HepG2 (cell line): ENCODE data around the gene TRAK1. TPM values are rescaled to one million over a fixed set of nuclear protein-coding genes. Genes with fewer than 3 reads are reported as not detected.

Source experiments
- BRF2 ChIP-seq: sonication (generic); formaldehyde crosslinking; IDR thresholded peaks from 2 replicates; pipeline ENCODE4 v1.8.1; 2022; ENCODE audit warnings: mild to moderate bottlenecking, missing genetic modification reagents
- GLI4 ChIP-seq: sonication (generic); formaldehyde crosslinking; IDR thresholded peaks from 2 replicates; pipeline ENCODE4 v1.5.1; 2020; ENCODE audit warnings: missing genetic modification reagents, mild to moderate bottlenecking, moderate library complexity, borderline replicate concordance
- KDM2A ChIP-seq: sonication (generic); formaldehyde crosslinking; IDR thresholded peaks from 2 replicates; pipeline ENCODE4 v1.4.0; 2020; ENCODE audit warnings: low read depth, missing genetic modification reagents, borderline replicate concordance
- MEIS2 ChIP-seq: sonication (generic); formaldehyde crosslinking; IDR thresholded peaks from 2 replicates; pipeline ENCODE4 v1.9.0; 2021; ENCODE audit warnings: mild to moderate bottlenecking, missing genetic modification reagents
- PAWR ChIP-seq: sonication (generic); formaldehyde crosslinking; IDR thresholded peaks from 2 replicates; pipeline ENCODE4 v1.4.0; 2020; ENCODE audit warnings: missing genetic modification reagents, mild to moderate bottlenecking, borderline replicate concordance
- RNF219 ChIP-seq: sonication (generic); formaldehyde crosslinking; IDR thresholded peaks from 2 replicates; pipeline ENCODE4 v1.5.0; 2020; ENCODE audit warnings: mild to moderate bottlenecking, missing genetic modification reagents
- SP4 ChIP-seq: sonication (generic); formaldehyde crosslinking; IDR thresholded peaks from 2 replicates; pipeline ENCODE4 v1.8.1; 2023; ENCODE audit warnings: mild to moderate bottlenecking, missing genetic modification reagents
- SRY ChIP-seq: sonication (generic); formaldehyde crosslinking; IDR thresholded peaks from 2 replicates; pipeline ENCODE4 v1.8.0; 2022; ENCODE audit warnings: mild to moderate bottlenecking, missing genetic modification reagents
- STAT6 ChIP-seq: sonication (generic); formaldehyde crosslinking; IDR thresholded peaks from 2 replicates; pipeline ENCODE4 v1.4.0; 2020; ENCODE audit warnings: missing genetic modification reagents, mild to moderate bottlenecking, borderline replicate concordance
- ZBTB8A ChIP-seq: sonication (generic); formaldehyde crosslinking; IDR thresholded peaks from 2 replicates; pipeline ENCODE4 v1.4.0; 2020; ENCODE audit warnings: mild to moderate bottlenecking, low read depth, missing genetic modification reagents, borderline replicate concordance
- ZNF318 ChIP-seq: sonication (generic); formaldehyde crosslinking; IDR thresholded peaks from 2 replicates; pipeline ENCODE4 v1.4.0; 2020; ENCODE audit warnings: mild to moderate bottlenecking, missing genetic modification reagents
- ZNF782 ChIP-seq: sonication (generic); formaldehyde crosslinking; IDR thresholded peaks from 2 replicates; pipeline ENCODE4 v1.4.0; 2020; ENCODE audit warnings: missing genetic modification reagents, mild to moderate bottlenecking, borderline replicate concordance
- polyA plus RNA-seq, 8 experiments: library from polyadenylated mRNA; depleted of rRNA in 3 of 8; stranded (reverse) in 7 of 8; unstranded in 1 of 8; fragments of >200 nt; fragmentation: Illumina TruSeq in 4 of 8; extraction: Trizol in 4 of 8; gene quantifications; 2 replicates each; pipeline versions ENCODE4 v1.2.1 to v1.2.3, GENCODE V29; 2011 to 2016; ENCODE audit warnings: low read depth in 4 of 8, missing spikeins in 1 of 8, mixed read lengths in 1 of 8; ENCODE audit not compliant: insufficient read depth in 1 of 8
- total RNA-seq, 5 experiments: library from RNA; depleted of rRNA; stranded (reverse); fragments of >200 nt; fragmentation: Illumina TruSeq; extraction: Trizol; gene quantifications; 2 replicates each; pipeline ENCODE4 v1.2.3, GENCODE V29; 2016; ENCODE audit warnings: low read depth in 1 of 5

The TRAK1 gene
- total and polyA plus RNA-seq, 2 of the 13 experiments (the other 11 are each of a cell fraction or from before 2014, with no cell fraction given): 20.5 to 46.6 TPM

GRCh38 chr3:42130329-42131070, 39.3 kb downstream of the TRAK1 start (continued):
- TF ChIP-seq ZNF318 (CRISPR knock-in tag): no peak
- peak; percentile 80; the same call in 1 of the 2 replicates for TF ChIP-seq RNF219 (CRISPR knock-in tag)
- TF ChIP-seq ZNF782: no peak
- TF ChIP-seq SRY: no peak
- no peak for TF ChIP-seq KDM2A (CRISPR knock-in tag)
- no peak; the same call in 1 of the 2 replicates for TF ChIP-seq SP4 (CRISPR knock-in tag)
- 0 out of 2 replicates have a peak, but pooled peaks have one; percentile 40 for TF ChIP-seq STAT6
- no peak for TF ChIP-seq ZBTB8A (CRISPR knock-in tag)
- no peak for TF ChIP-seq PAWR (CRISPR knock-in tag)
- no peak for TF ChIP-seq GLI4
- no peak for TF ChIP-seq MEIS2 (CRISPR knock-in tag)
- TF ChIP-seq BRF2 (CRISPR knock-in tag): peak; percentile 28; the same call in 1 of the 2 replicates
